Measurements from ENCODE around the gene INPP5F.

The INPP5F gene

GRCh38 chr10:119680050-119680449, 45.8 kb upstream of the INPP5F start:
- TF ChIP-seq OSR1 (CRISPR knock-in tag; IDR thresholded peaks at IDR 0.05) (no peak), BACH2 (CRISPR knock-in tag; IDR thresholded peaks at IDR 0.05; ENCODE audit: borderline replicate concordance) (no peak), GLIS3 (CRISPR knock-in tag; IDR thresholded peaks at IDR 0.05) (no peak), ZNF565 (CRISPR knock-in tag; conservative IDR thresholded peaks at IDR 0.05; ENCODE audit: low read depth) (no peak), TOX (CRISPR knock-in tag; IDR thresholded peaks at IDR 0.05; ENCODE audit: borderline replicate concordance) (no peak), ZC3H10 (CRISPR knock-in tag; IDR thresholded peaks at IDR 0.05) (no peak), SNAI2 (CRISPR knock-in tag; IDR thresholded peaks at IDR 0.05) (no peak), TCF4 (CRISPR knock-in tag; IDR thresholded peaks at IDR 0.05; ENCODE audit: borderline replicate concordance) (no peak), ZFP30 (CRISPR knock-in tag; IDR thresholded peaks at IDR 0.05) (no peak), TSHZ2 (CRISPR knock-in tag; IDR thresholded peaks at IDR 0.05) (no peak), RARB (CRISPR knock-in tag; IDR thresholded peaks at IDR 0.05) (no peak), PATZ1 (CRISPR knock-in tag; IDR thresholded peaks at IDR 0.05; ENCODE audit: borderline replicate concordance) (no peak), CSDC2 (CRISPR knock-in tag; IDR thresholded peaks at IDR 0.05) (no peak), ARNTL (CRISPR knock-in tag; IDR thresholded peaks at IDR 0.05; ENCODE audit: borderline replicate concordance, low read depth) (no peak), PPARA (CRISPR knock-in tag; IDR thresholded peaks at IDR 0.05; ENCODE audit: borderline replicate concordance) (no peak), ZNF70 (CRISPR knock-in tag; IDR thresholded peaks at IDR 0.05) (no peak)
- peak; percentile 45 for ATAC-seq

- no peak for TF ChIP-seq ZNF8 (CRISPR knock-in tag; IDR thresholded peaks at IDR 0.05)
- no peak for TF ChIP-seq PPARA (CRISPR knock-in tag; IDR thresholded peaks at IDR 0.05; ENCODE audit: borderline replicate concordance)
- no peak for TF ChIP-seq TSHZ2 (CRISPR knock-in tag; IDR thresholded peaks at IDR 0.05)
- TF ChIP-seq BACH2 (CRISPR knock-in tag; IDR thresholded peaks at IDR 0.05; ENCODE audit: borderline replicate concordance): no peak
- no peak for TF ChIP-seq CSRNP3 (CRISPR knock-in tag; IDR thresholded peaks at IDR 0.05)
- no peak for TF ChIP-seq ZNF565 (CRISPR knock-in tag; conservative IDR thresholded peaks at IDR 0.05; ENCODE audit: low read depth)
- no peak for TF ChIP-seq ZNF70 (CRISPR knock-in tag; IDR thresholded peaks at IDR 0.05)
- no peak for TF ChIP-seq OSR1 (CRISPR knock-in tag; IDR thresholded peaks at IDR 0.05)
- TF ChIP-seq ISL1 (CRISPR knock-in tag; IDR thresholded peaks at IDR 0.05): no peak
- no peak for TF ChIP-seq TCF4 (CRISPR knock-in tag; IDR thresholded peaks at IDR 0.05; ENCODE audit: borderline replicate concordance)
- TF ChIP-seq ZFP3 (CRISPR knock-in tag; IDR thresholded peaks at IDR 0.05): no peak
- TF ChIP-seq PATZ1 (CRISPR knock-in tag; IDR thresholded peaks at IDR 0.05; ENCODE audit: borderline replicate concordance): no peak
- TF ChIP-seq ARNTL (CRISPR knock-in tag; IDR thresholded peaks at IDR 0.05; ENCODE audit: borderline replicate concordance, low read depth): no peak
- TF ChIP-seq CREB5 (CRISPR knock-in tag; IDR thresholded peaks at IDR 0.05; ENCODE audit: low read depth): no peak
- no peak for TF ChIP-seq ESRRG (CRISPR knock-in tag; IDR thresholded peaks at IDR 0.05)
- TF ChIP-seq POU6F1 (CRISPR knock-in tag; IDR thresholded peaks at IDR 0.05; ENCODE audit: borderline replicate concordance, low read depth): no peak
- TF ChIP-seq ZFP30 (CRISPR knock-in tag; IDR thresholded peaks at IDR 0.05): no peak
- no peak for TF ChIP-seq TOX (CRISPR knock-in tag; IDR thresholded peaks at IDR 0.05; ENCODE audit: borderline replicate concordance)
- TF ChIP-seq RARB (CRISPR knock-in tag; IDR thresholded peaks at IDR 0.05): no peak
- TF ChIP-seq SNAI2 (CRISPR knock-in tag; IDR thresholded peaks at IDR 0.05): no peak
- peak; percentile 78 for ATAC-seq
Measured at GRCh38 chr10:119680650-119681081, 45.2 kb upstream of the INPP5F start.

Data from SK-N-SH treated with all-trans-retinoic acid at 6 μM for 48 hours (cell line).